HG03039 (cell line): Measurements from ENCODE around the gene TNC.

Experiments
- ATAC-seq: cut with Tn5 transposase; IDR thresholded peaks from one replicate; pipeline ENCODE4 v1.9.1; 2021; ENCODE audit warnings: mild to moderate bottlenecking, moderate library complexity; ENCODE audit not compliant: unreplicated experiment

The TNC gene

DNA sequence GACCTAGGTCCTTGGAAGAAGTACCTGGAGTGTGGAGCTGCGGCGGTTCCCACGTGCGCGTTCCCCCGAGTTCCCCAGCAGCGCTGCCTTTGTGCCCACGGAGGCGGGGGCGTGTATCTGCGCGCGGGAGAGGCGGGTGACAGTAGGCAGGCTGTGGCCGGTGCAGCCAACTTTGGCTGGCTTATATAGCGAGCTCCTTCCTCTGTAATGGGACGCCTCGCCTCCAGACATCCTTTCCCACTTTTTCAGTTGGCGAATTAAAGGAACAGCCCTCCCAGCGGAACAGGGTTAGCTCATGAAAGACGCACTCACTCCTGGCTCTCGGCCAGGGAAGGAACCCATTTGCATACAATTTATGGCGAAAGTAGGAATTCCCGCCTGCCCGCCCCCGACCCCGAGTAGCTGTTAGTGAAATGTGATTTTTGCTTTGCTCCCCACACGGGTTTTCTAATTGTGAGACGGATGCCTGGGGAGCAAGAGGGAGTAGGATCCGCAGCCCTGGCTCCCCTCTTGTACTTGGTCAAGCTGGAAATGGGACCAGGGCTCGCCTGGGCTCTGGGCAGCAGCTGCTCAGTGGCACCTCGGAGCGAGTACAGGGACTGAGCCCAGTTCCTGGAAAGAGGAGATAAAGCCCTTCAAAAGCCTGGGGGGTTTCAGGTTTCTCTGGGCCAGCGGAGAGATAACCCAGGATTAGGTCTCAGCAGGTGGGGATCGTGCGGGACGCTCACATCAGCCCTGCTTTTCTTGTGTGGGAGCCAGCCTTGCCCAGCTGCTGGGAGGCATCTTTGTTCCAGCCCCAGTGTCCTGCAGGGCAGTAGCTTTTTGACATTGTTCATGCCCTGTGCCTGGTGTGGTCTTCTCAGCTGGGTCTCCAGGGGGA, at the start of gene TNC:
Gene TNC, minus strand, starts transcription at position 159 of the 880 bp plus-strand sequence. CDS start 27,139 bp downstream, outside the sequence.
- ATAC-seq, result no peak

DNA sequence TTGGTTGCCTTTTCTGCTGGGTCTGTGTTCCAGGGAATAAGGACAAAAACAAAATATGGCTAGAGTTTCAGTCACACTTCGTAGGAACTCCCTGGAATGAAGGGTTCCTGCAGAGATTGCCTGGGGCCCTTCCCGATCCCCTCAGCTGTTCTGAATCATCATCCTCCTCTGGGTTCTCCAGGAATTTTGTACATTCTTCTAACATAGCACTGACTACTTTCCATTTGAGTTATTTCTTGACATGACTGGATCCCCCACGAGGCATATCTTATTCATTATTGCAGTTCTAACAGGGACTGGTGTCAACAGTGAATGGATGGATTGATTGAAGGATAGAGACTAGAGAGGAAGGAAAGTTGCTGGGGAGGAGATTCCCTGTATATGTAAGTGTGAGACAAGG, 49.2 kb upstream of the TNC start:
- no peak for ATAC-seq

DNA sequence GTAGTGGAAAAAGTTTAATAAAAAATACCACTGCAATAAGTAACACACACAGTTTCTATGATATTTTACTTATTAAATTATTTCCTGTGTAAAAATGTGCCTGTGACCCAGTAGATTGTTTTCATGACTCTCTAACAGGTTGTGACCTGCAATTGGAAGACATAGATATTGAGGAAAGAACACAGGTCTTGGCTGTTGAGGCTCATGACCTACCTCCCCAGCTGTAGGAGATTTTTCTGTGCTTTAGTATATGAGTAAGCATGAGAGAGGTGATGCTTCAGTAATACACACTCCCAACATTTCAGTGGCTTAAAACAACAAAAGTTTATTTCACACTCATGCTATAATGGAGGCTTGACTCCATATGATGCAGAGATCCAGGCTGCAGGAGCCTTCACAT, 47.3 kb upstream of the TNC start:
- ATAC-seq, result no peak

DNA sequence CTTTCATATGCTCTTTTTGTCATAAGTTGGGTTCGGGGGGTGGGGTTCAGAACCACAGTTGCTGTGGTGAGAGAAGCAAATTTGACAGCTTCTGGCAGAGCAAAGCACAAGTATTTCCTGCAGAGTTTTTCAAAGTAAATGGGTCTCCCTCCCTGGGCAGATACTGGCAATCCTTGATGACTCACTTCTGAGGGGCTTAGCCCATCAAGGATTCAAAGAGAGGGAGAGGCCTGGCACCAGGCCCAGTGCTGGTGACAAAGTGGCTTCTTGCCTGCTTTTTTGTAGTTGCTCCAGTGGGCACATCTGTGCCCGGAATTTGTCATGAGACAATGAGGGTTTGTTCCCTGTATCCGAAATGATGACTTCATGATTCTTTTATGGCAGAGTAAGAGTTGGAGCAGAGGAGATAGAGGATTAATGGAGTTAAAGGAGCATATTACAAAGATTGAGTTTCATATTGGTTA, 46.6 kb upstream of the TNC start:
- ATAC-seq, result no peak

DNA sequence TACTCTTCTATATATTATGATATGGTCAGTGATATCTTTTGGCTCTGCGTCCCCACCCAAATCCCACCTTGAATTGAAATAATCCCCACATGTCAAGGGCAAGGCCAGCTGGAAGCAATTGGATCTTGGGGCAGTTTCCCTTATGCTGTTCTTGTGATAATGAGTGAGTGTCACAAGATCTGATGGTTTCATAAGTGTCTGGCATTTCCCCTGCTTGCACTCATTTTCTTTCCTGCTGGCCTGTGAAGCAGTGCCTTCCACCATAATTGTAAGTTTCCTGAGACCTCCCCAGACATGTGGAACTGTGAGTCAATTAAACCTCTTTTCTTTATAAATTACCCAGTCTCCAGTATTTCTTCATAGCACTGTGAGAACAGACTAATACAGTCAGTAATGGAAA, 45.0 kb upstream of the TNC start:
- ATAC-seq, result no peak

DNA sequence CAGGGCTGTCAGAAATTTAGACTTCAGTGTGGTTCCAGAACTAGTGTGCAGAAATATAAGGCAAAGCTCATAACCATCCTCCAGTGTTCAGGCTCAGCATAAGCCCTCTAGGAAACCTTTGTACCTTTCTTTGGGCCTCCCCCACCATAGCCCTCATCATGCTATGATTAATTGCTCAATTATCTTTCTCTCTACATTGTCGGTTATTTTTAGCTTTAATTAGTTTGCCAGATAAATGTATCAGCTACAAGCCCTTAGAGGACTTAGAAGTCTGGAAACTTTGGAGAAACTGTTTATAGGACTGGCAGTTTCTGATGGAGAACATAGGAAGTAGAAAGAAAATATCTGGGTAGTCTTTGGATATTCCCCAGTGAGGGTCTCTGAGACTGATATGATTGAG, 43.5 kb upstream of the TNC start:
- ATAC-seq, result no peak

DNA sequence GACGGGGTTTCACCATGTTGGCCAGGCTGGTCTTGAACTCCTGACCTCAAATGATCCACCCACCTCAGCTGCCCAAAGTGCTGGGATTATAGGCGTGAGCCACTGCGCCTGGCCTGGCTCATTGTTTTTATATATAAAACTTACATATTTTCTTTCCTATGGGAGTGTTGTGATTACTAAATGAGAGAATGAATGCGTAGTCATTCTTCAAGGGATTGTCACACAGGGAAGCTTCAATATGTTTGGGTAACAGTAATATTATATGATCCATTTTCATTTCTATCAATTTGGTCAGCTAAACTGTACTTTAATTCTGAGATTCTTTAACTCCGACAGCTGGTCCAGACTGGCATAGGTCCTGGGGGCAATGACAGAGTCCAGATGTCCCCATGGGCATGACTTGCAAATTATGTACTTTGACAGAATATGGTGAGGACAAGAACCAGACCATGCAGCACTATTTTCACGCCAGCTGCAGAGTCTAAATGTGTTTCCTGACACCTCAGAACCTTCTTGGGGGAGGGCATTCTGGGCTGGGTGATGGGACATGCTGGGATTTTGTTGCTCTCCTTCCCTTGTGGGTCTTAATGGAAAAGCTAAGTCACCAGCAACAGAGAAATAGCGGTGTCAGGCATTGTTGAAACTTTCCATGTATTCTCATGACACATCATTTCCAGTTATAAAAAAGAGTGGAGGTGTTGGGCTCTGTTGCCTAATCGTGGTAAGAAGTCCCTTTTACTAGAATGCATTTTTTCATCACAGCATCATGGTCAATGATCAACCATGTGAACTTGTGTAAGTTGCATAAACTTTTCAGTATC, 40.9 kb upstream of the TNC start:
- ATAC-seq, result no peak

DNA sequence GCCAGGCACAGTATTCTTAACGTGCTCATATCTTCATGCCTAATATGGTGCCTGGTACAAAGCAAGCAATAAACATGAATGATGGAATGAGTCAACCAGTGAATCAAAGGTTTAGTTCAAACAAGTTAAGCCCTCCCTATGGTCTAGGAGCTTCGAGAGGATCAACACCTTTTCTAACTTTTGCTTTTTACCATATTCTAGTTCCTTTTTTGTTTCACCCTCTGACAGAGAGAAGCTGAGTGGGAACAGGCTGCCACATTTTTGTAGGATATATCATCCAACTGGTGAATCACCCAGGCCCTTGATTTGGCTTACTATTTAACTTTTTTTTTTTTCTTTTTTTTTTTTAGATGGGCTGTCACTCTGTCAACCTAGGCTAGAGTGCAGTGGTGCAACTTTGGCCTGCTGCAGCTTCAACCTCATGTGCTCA, 39.3 kb upstream of the TNC start:
- no peak for ATAC-seq

DNA sequence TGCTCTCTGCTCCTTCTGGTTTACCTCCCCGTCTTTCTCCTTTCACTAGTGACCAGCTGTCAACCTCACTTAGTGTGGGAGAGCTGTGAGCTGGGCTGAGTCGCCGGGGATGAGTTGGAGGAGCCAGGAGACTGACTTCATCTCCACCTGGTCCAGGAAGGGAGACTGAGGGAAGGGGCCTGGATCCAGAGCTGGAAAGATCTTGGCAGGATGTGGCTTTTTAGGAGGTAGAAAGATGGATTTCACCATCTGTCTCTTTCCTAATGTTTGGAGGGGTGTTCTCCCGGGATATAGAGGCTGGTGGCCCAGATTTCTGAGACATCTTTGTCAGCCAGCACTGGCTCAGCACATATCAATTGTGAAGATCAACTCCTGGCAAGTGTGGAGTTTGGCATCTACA, 37.1 kb upstream of the TNC start:
- ATAC-seq, result no peak

DNA sequence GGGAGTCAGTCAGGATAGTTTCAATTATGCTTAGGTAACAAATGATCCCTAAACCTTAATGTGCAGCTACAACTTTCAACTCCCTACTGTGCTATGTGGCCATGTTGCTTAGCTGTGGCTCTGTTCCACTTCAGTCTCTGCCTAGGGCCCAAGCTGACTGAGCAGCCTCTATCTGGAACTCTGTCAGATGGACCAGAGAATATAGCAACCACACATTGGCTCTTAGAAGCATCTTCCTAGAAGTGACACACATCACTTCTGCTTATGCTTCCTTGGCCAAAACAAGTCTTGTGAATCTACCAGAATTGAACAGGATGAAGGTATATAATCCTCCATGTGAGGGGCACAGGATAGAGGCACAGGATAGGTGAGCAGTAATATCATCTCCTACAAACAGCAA, 36.7 kb upstream of the TNC start:
- no peak for ATAC-seq

DNA sequence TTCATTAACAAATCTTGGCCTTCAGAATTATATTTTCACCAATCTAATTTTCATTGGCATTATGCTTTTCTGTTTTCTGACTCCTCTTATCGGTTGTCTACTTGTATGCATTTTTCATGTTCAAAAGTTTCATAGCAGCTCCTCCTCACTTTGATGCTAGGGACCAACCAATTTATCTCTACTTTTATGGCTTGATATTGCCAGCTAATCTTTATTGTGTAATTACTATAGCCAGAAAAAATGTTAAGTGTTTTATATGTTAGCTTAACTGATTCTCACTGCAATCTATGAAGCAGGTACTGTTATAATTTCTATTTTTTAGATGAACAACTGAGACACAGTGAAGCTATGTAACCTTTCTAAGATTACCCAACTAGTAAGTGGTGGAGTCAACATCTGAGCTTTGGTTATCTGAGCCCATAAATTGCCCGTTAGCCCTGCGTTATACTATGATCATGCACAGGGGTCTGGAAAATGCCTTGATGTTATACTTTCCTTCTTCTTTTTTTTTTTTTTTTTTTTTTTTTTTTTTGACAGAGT, 34.4 kb upstream of the TNC start:
- no peak for ATAC-seq

DNA sequence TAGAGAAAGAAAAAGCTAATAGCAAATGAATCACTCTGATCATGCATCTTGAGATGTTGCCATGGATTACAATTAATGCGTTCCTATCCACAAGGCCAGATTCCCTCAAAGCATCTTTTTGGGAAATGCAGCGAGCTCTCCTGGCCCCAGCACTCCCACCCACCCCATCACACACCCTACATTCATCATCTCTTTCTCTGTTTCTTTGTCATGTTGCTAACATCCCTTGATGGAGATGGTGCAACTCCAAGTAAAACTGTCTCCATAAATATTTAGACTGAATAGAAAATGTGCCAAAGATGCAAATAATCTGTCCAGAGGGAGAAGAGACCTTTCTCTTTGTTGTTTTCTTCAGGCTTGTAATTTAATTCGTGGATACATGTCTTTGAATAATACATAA, 30.8 kb upstream of the TNC start:
- no peak for ATAC-seq

DNA sequence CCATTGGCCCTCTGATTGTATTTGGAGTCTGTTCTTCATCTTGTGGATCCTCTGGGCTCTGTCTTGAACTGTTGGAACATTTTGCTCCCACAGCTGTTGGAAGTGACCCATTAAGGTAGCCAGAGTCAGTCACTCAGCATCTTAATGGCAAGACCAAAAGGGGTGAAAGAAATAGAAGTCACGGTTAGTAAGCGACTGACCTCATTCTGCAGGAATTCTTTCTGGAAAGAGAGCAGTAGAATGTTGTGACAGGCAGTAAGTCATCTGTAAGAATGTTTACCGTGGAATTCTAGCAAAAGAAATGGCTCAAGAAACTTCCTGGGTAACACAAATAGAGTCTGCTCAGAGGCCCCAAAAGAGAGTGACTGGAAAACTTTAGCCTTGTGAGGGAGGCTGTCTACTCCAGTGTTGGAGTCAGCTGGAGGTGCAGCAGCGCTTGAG, 28.6 kb upstream of the TNC start:
- ATAC-seq, result no peak

DNA sequence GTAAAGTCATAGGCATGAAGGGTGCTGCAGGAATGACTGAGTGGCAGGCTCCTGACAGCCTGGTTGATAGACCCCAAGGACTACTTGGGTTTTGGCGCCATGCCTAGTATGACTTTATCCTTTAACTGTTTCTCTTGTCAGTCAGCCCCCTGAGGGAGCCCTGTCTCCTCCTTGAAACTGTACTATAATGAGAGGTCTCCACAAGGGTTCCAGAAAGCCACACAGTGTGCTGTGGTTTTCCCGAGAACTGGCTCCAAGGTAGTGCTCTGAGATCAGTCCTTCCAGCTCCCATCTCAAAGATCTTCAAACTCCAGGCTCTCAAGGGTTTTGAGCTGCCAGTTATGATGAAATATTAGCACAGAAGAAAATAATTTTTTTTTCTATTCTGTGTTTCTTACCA, 26.7 kb upstream of the TNC start:
- no peak for ATAC-seq

DNA sequence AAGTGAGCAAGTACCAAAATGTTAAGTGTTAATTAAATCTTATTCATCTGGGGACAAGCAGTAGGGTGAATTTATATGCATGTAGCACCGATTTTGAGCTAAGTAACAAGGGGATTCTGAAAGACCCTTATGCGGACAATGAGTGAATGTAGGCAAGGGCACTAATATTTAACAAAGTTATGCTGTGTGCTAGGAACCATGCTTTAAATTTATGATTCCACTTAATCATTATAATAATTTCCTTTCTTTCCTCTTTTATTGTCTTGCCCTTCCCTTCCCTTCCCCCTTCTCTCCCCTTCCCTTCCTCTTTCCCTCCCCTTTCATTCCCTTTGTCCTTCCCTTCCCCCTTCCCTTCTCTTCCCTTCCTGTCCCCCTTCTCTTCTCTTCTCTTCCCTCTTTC, 25.7 kb upstream of the TNC start:
- ATAC-seq, result no peak

DNA sequence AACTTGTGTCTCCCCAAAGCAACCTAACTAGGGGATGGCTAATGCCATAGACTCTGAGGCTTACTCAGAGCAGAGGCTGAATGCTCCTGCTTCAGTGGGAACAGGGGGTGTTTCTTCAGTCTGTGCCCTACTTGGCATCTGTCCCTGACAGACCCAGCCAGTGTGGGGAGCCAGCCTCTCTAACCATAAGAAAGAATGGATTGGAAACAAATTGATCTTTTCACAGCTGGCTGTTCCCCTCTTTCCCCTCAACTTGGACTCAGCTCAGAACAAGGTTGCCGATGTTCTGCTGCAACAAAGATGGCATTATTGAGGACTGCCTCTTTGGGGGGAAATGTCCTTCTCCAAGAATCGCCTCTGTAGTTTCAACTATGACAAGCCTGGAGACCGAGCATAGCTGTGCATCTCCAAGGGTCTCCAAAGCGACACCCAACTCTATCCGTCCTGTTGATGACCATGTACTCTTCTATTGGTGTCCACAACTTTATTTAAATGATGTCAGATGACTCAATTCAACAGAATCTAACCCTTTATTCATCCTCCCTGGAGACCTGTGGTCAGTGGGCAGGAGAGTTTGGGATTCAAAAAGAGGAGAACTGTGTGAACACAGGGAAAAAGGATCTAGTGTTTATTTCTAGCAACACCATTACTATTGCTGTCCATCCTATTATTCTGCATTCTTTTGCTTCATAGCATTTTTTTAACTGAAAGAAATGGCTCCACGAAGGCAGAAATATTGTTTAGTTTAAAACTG, 24.7 kb upstream of the TNC start:
- ATAC-seq, result no peak

DNA sequence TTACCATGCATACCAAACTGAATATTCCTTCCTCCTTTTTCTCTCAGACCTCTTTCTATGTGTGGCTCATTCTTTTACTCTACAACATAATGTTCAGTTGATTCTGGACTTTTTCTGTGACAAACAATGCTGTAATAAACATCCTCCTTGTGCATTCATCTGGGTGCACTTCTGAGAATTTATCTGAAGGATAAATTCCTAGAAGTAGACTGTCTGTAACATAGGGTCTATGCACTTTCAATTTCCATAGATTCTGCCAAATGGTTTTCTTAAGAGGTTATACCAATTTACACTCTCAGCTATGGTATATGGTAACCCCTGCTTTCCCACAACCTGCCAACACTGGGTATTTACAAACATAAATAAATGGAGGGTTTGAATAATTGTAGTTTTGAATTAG, 24.1 kb upstream of the TNC start:
- no peak for ATAC-seq

DNA sequence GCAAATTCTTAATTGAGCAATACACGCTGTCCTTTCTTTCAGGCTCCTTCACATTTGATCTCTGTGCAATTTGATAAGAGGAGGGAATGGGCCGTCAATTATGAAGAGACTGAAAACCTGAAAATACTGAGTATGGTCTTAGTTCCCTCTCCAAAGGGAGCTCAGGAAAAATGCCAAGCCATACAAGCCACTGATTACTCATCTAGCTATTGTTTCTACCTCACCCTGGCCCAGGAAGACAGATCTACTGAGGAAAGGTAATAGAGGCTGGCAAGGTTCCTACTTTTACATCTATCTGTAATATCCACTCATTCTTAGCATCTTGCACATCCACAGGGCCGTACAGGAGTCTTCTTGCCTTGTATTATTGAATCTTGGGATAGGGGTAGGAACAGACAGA, 23.7 kb upstream of the TNC start:
- no peak for ATAC-seq

DNA sequence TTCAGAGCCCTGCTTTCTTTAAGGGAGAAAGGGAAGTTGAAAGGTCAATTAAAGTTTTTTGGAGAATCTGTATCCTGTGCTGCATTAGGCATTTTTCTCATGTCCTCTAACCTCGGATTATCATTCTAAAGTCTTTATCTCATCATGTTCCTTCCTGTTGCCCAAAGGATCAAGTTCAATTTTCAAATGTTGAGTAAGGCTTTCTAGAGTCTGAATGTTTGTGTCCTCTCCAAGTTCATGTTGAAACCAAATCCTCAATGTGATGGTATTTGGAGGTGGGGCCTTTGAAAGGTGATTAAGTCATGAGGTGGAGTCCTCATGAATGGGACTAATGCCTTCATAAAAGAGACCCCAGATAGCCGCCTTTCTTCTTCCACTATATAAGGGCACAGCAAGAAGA, 20.2 kb upstream of the TNC start:
- no peak for ATAC-seq

DNA sequence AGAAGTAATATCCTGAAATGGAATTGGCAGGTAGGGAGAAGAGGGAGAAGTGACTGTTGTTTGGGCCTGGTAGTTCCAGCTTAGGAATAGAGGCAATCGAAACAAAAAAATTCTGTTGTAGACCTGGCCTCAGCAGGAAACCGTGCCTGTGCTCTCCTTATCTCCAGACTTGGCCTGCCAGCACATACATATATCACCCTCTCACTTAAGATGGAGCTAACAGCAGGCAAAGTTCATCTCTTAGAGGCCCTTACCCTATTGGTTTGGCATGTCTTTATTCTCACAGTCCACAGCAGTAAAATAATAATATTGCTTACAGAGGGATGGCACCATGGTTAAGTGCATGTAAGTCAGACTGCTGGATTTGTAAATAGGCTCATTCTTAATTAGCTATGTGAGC, 19.6 kb upstream of the TNC start:
- no peak for ATAC-seq
